Measurements from ENCODE around the gene FMNL1.

GRCh38 chr17:45247429-45248131 lies 25.9 kb downstream of the FMNL1 start:
- TF ChIP-seq CTCF (IDR thresholded peaks at IDR 0.05) = no peak
- TF ChIP-seq POLR2A (IDR thresholded peaks at IDR 0.05) = peak; percentile 17 to 81
